Nephron (organoid): Measurements from ENCODE around the gene FAM117B.
A peak's percentile ranks its signal among the peaks of the same experiment; 100 is the strongest.

Source experiments
- H3K27ac Mint-ChIP-seq, 3 experiments: 2 replicates each; pipeline ENCODE4 v1.8.0; 2020; ENCODE audit warnings: mixed read lengths in 3 of 3, mild to moderate bottlenecking in 2 of 3, moderate library complexity in 1 of 3
- H3K27me3 Mint-ChIP-seq: 2 replicates; pipeline ENCODE4 v1.8.0; 2021; ENCODE audit warnings: low read depth, mild to moderate bottlenecking, moderate library complexity, mixed read lengths
- H3K36me3 Mint-ChIP-seq: 2 replicates; pipeline ENCODE4 v1.8.0; 2020; ENCODE audit warnings: low read depth, mixed read lengths
- H3K4me1 Mint-ChIP-seq: 2 replicates; pipeline ENCODE4 v1.8.0; 2020; ENCODE audit warnings: mixed read lengths
- H3K4me3 Mint-ChIP-seq, 3 experiments: 2 replicates each; pipeline ENCODE4 v1.8.0; 2020; ENCODE audit warnings: mild to moderate bottlenecking in 3 of 3, mixed read lengths in 3 of 3, moderate library complexity in 2 of 3
- H3K9me3 Mint-ChIP-seq: 2 replicates; pipeline ENCODE4 v1.8.0; 2020; ENCODE audit warnings: mixed read lengths
- CTCF ChIP-seq, 3 experiments: fragments of 200-600 bp; sonication (generic); IDR thresholded peaks; one replicate each; pipeline ENCODE4 v1.5.0; 2021; ENCODE audit warnings: antibody characterized with exemption in 3 of 3; ENCODE audit not compliant: unreplicated experiment in 3 of 3

FAM117B gene

GRCh38 chr2:202768273-202768672 lies 133.5 kb downstream of the FAM117B start:
- TF ChIP-seq CTCF (IDR thresholded peaks at IDR 0.05; ENCODE audit: unreplicated experiment in 3 of 3): no peak
- Mint-ChIP-seq H3K27ac (peak overlapping the region; percentile 74 to 94 (median 91)), H3K4me1 (peaks cover 30% of the 10 kb centered on the region), H3K9me3 (no peaks in the 10 kb centered on the region), H3K4me3 (no peak overlapping the region), H3K36me3 (peaks cover 56% of the 10 kb centered on the region), H3K27me3 (no peaks in the 10 kb centered on the region)

DNA sequence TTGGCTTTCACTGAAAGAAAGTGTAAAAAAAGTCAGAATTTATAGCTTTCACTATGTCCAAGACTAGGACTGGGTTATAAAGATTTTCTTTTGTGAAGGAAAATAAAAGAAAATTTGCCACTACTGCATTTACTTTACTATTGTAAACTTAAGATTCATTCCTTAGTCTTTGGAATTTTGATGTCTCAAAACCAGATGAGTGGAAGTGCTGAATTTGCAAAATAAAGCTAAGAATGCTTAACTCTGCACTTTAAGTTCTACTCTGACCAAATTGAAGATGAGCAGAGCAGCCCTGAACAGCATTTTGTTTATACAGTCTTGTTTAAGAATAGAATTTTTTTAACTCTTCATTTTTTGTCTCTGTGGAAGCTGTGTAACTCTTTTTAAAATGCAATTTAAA lies 134.4 kb downstream of the FAM117B start:
- Mint-ChIP-seq H3K27ac (peak overlapping the region; percentile 78 to 87 (median 86)), H3K4me1 (peaks cover 22% of the 10 kb centered on the region), H3K9me3 (no peaks in the 10 kb centered on the region), H3K27me3 (no peaks in the 10 kb centered on the region), H3K36me3 (peaks cover 52% of the 10 kb centered on the region), H3K4me3 (no peak overlapping the region)
- TF ChIP-seq CTCF (IDR thresholded peaks at IDR 0.05; ENCODE audit: unreplicated experiment in 3 of 3): no peak

DNA sequence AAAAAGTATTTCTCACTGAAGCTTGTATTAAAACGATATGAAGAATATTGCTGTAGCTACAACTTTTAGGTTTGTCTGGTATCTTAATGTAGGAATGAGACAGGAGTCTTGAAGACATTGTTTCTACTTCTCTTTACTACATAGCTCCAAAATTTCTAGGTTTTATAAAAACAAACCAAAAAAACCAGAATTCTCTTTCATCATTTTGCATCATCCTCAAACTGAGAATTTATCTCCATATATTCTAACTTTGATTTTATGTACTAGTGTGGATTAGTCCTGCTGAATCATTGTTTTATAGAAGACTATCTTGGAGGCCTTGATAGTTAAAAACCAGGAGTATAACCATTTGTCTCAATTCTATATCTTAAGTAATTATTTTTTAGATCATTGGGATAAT lies 136.6 kb downstream of the FAM117B start:
- Mint-ChIP-seq H3K36me3 (peaks cover 52% of the 10 kb centered on the region), H3K4me3 (no peak overlapping the region), H3K4me1 (peaks cover 22% of the 10 kb centered on the region), H3K27me3 (no peaks in the 10 kb centered on the region), H3K27ac (peak overlapping the region; percentile 75 to 88 (median 82)), H3K9me3 (no peaks in the 10 kb centered on the region)
- TF ChIP-seq CTCF (IDR thresholded peaks at IDR 0.05; ENCODE audit: unreplicated experiment in 3 of 3): no peak

DNA sequence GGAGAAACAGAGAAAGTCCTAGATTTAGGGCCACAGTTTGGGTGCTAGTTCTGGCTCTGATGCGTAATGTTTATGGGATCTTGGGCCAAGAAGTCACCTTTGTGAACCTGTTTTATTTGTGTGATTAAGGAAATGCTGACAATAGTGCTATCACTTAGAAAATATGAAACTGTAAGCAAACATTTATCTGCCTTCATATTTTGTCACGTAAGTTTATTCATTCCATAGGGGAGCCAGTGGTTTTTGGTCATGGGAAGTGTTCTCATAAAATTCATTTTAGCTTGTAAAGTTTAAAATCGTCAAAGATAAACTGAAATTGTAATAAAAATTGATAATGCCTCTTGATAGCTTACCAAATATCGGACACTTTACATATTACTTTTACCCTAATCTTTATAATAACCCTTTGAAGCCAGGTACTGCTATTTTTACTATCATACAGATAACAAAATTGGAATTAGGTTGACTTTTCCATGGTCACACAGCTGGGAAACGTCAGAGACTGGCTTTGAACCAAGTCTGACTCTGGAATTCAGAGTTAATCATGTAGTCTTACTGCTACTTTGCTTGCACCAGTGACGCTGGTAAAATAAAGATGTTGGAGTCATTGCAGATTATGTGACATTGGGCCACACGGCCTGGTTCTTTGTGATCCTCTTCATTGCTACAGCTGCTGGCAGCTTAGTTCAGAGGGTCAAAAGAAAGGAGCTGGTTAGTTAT lies 137.1 kb downstream of the FAM117B start:
- H3K4me1 Mint-ChIP-seq: peaks cover 22% of the 10 kb centered on the region

GRCh38 chr2:202773301-202773973 lies 138.7 kb downstream of the FAM117B start:
- TF ChIP-seq CTCF (IDR thresholded peaks at IDR 0.05; ENCODE audit: unreplicated experiment in 3 of 3): no peak
- Mint-ChIP-seq H3K27me3 (no peaks in the 10 kb centered on the region), H3K4me3 (no peak overlapping the region), H3K36me3 (peaks cover 57% of the 10 kb centered on the region), H3K4me1 (peaks cover 16% of the 10 kb centered on the region), H3K27ac (peak overlapping the region; percentile 34 to 78 (median 76)), H3K9me3 (no peaks in the 10 kb centered on the region)

More for the DNA sequence above, 137.1 kb downstream of the FAM117B start:
- TF ChIP-seq CTCF (IDR thresholded peaks at IDR 0.05; ENCODE audit: unreplicated experiment in 3 of 3): no peak
- H3K9me3 Mint-ChIP-seq: no peaks in the 10 kb centered on the region
- H3K27ac Mint-ChIP-seq: peak overlapping the region; percentile 75 to 88 (median 82)
- no peaks in the 10 kb centered on the region for H3K27me3 Mint-ChIP-seq
- peaks cover 51% of the 10 kb centered on the region for H3K36me3 Mint-ChIP-seq
- no peak overlapping the region for H3K4me3 Mint-ChIP-seq
